Liver (tissue), 9 donors: ENCODE data around the gene POLR2C. TPM values are rescaled to one million over a fixed set of nuclear protein-coding genes. Genes with fewer than 3 reads are reported as not detected.

Experiments
- DNase-seq: peaks from one replicate; pipeline ENCODE4 v3.0.0-alpha.2; 2017; ENCODE audit warnings: low spot score
- H3K27ac ChIP-seq, 2 donors: one replicate each; pipeline ENCODE4 v1.7.0; 2013; ENCODE audit warnings: inconsistent platforms in 2 of 2, low read length in 2 of 2, control low read depth in 1 of 2, low read depth in 1 of 2, mild to moderate bottlenecking in 1 of 2
- H3K27me3 ChIP-seq, 4 donors: one replicate each; pipeline versions ENCODE4 v1.6.1 to v1.7.0; 2013; ENCODE audit warnings: low read length in 3 of 4, inconsistent platforms in 1 of 4, mild to moderate bottlenecking in 1 of 4, moderate library complexity in 1 of 4; ENCODE audit not compliant: control insufficient read depth in 4 of 4, insufficient read depth in 4 of 4
- H3K36me3 ChIP-seq, 4 donors: one replicate each; pipeline versions ENCODE4 v1.6.1 to v1.7.0; 2013; ENCODE audit warnings: low read length in 3 of 4, mild to moderate bottlenecking in 3 of 4, low read depth in 1 of 4, moderate library complexity in 1 of 4; ENCODE audit not compliant: control insufficient read depth in 4 of 4, insufficient read depth in 3 of 4
- H3K4me1 ChIP-seq, 4 donors: one replicate each; pipeline versions ENCODE4 v1.6.1 to v1.7.0; 2013; ENCODE audit warnings: low read length in 3 of 4, mild to moderate bottlenecking in 3 of 4, moderate library complexity in 1 of 4; ENCODE audit not compliant: control insufficient read depth in 4 of 4, insufficient read depth in 4 of 4
- H3K4me3 ChIP-seq, 3 donors: one replicate each; pipeline versions ENCODE4 v1.6.1 to v1.7.0; 2013; ENCODE audit warnings: low read length in 3 of 3, control low read depth in 1 of 3, low read depth in 1 of 3, mild to moderate bottlenecking in 1 of 3
- H3K9ac ChIP-seq, 2 donors: one replicate each; pipeline ENCODE4 v1.7.0; 2013; ENCODE audit warnings: low read length in 2 of 2, mild to moderate bottlenecking in 2 of 2, moderate library complexity in 2 of 2, control low read depth in 1 of 2, low read depth in 1 of 2
- H3K9me3 ChIP-seq, 4 donors: one replicate each; pipeline versions ENCODE4 v1.6.1 to v1.7.0; 2013; ENCODE audit warnings: low read length in 3 of 4; ENCODE audit not compliant: control insufficient read depth in 4 of 4
- FOXA1 ChIP-seq: IDR thresholded peaks from 2 replicates; pipeline ENCODE4 v1.6.1; 2016; ENCODE audit warnings: antibody characterized with exemption
- FOXA2 ChIP-seq: IDR thresholded peaks from 2 replicates; pipeline ENCODE4 v1.6.1; 2016; ENCODE audit warnings: antibody characterized with exemption
- GABPA ChIP-seq, 2 donors: IDR thresholded peaks in 1 of 2; conservative IDR thresholded peaks in 1 of 2; 2 replicates each; pipeline ENCODE4 v1.6.1; 2016; ENCODE audit warnings: antibody characterized with exemption in 2 of 2, mild to moderate bottlenecking in 1 of 2, moderate library complexity in 1 of 2
- HNF4A ChIP-seq, 2 donors: conservative IDR thresholded peaks; 2 replicates each; pipeline ENCODE4 v1.6.1; 2016; ENCODE audit warnings: antibody characterized with exemption in 2 of 2, mild to moderate bottlenecking in 2 of 2
- JUND ChIP-seq, 2 donors: IDR thresholded peaks; 2 replicates each; pipeline ENCODE4 v1.6.1; 2016; ENCODE audit warnings: antibody characterized with exemption in 2 of 2
- NR2F2 ChIP-seq: IDR thresholded peaks from 2 replicates; pipeline ENCODE4 v1.6.1; 2016; ENCODE audit warnings: antibody characterized with exemption
- RAD21 ChIP-seq, 2 donors: IDR thresholded peaks; 2 replicates each; pipeline ENCODE4 v1.6.1; 2016; ENCODE audit warnings: antibody characterized with exemption in 2 of 2, mild to moderate bottlenecking in 2 of 2
- RXRA ChIP-seq, 2 donors: IDR thresholded peaks; 2 replicates each; pipeline ENCODE4 v1.6.1; 2017 to 2018; ENCODE audit warnings: antibody characterized with exemption in 2 of 2, mild to moderate bottlenecking in 1 of 2
- SP1 ChIP-seq: IDR thresholded peaks from 2 replicates; pipeline ENCODE4 v1.6.1; 2018; ENCODE audit warnings: antibody characterized with exemption, mild to moderate bottlenecking
- TAF1 ChIP-seq: conservative IDR thresholded peaks from 2 replicates; pipeline ENCODE4 v1.6.1; 2016; ENCODE audit warnings: antibody characterized with exemption, mild to moderate bottlenecking
- YY1 ChIP-seq: IDR thresholded peaks from 2 replicates; pipeline ENCODE4 v1.6.1; 2016; ENCODE audit warnings: antibody characterized with exemption, mild to moderate bottlenecking
- WGBS: extraction: QIAGEN DNeasy Blood & Tissue Kit; methylation state at CpG from one replicate; pipeline ENCODE4 v1.1.7; 2013; 5-methylcytosine and 5-hydroxymethylcytosine counted together
- polyA plus RNA-seq, 2 donors: library from polyadenylated mRNA; stranded (reverse) in 1 of 2; unstranded in 1 of 2; fragments of 200-250 nt in 1 of 2; fragments of >200 nt in 1 of 2; fragmentation: Nextera tagmentation in 1 of 2; extraction: Ambion mirVana in 1 of 2; gene quantifications; one replicate each; pipeline versions ENCODE4 v1.2.1 to v1.2.3, GENCODE V29; 2013 to 2015
- total RNA-seq, 2 donors: library from RNA; depleted of rRNA; stranded (reverse); fragments of >200 nt; gene quantifications; one replicate each; pipeline ENCODE4 v1.2.3, GENCODE V29; 2014
- TF ChIP-seq, protein P1 (sequence below): fragments of 150-350 bp; IDR thresholded peaks from 2 replicates; pipeline ENCODE4 v1.5.1; 2017; ENCODE audit warnings: improper control_type of control experiment, low read depth, low read length; ENCODE audit not compliant: missing input control
- TF ChIP-seq, protein P2 (sequence below): IDR thresholded peaks from 2 replicates; pipeline ENCODE4 v1.6.1; 2016; ENCODE audit warnings: antibody characterized with exemption
- TF ChIP-seq, protein P3 (sequence below): IDR thresholded peaks from 2 replicates; pipeline ENCODE4 v1.6.1; 2016; ENCODE audit warnings: antibody characterized with exemption
- TF ChIP-seq, protein P4 (sequence below): IDR thresholded peaks from 2 replicates; pipeline ENCODE4 v1.6.1; 2016; ENCODE audit warnings: antibody characterized with exemption
- TF ChIP-seq, protein P5 (sequence below): IDR thresholded peaks from 2 replicates; pipeline ENCODE4 v1.6.1; 2016; ENCODE audit warnings: antibody characterized with exemption, mild to moderate bottlenecking
- donor health status: healthy.
- donor health status: healthy.
- donor health status: healthy.
- donor health status: healthy.
- donor health status: healthy.

POLR2C gene
- total and polyA plus RNA-seq, 4 donors: 25.4 to 68.0 (median 51.3) TPM

DNA sequence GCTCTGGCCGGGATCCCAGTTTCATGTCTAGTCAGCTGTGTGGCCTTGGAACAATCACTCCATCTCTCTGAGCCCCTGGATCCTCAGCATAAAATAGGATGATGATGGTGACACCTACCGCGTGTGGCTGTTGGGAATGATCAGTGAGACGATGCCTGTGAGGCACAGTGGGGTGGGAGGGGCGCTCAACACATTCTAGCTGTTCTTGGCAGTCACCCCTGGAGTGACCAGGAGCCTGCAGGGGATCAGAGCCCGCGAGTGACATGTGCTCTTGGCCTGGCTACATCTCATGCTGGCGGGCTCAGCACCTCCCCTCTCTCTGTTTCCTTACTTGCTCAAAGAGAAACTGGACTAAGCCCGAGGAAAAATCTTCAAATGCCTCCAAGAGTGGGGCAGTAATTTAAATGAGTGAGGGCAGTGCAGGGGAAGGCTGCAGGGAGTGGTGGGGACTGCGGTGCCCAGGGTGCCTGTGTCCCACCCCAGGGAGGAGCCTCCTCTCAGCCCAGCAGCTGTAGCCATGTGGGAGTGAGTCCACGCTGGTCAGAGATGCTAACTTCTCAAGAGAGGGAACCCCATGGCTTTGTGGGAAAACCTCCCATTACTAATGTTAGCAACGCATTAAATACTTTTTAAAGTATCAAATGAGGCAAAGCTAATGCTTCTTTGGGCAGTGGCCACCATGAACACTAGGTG lies 46.9 kb downstream of the POLR2C start:
- 88% methylated on average over 12 of the region's 12 CpGs for WGBS
- TF ChIP-seq FOXA2 (no peak), HNF4A (conservative IDR thresholded peaks at IDR 0.05) (no peak), SP1 (no peak), TAF1 (no peak), NR2F2 (no peak), FOXA1 (no peak), YY1 (no peak), RXRA (IDR thresholded peaks at IDR 0.05) (no peak), GABPA (IDR thresholded peaks at IDR 0.05 in 1 of 2, conservative IDR thresholded peaks at IDR 0.05 in 1 of 2) (no peak), RAD21 (IDR thresholded peaks at IDR 0.05) (no peak)
- TF ChIP-seq, protein P1, sequence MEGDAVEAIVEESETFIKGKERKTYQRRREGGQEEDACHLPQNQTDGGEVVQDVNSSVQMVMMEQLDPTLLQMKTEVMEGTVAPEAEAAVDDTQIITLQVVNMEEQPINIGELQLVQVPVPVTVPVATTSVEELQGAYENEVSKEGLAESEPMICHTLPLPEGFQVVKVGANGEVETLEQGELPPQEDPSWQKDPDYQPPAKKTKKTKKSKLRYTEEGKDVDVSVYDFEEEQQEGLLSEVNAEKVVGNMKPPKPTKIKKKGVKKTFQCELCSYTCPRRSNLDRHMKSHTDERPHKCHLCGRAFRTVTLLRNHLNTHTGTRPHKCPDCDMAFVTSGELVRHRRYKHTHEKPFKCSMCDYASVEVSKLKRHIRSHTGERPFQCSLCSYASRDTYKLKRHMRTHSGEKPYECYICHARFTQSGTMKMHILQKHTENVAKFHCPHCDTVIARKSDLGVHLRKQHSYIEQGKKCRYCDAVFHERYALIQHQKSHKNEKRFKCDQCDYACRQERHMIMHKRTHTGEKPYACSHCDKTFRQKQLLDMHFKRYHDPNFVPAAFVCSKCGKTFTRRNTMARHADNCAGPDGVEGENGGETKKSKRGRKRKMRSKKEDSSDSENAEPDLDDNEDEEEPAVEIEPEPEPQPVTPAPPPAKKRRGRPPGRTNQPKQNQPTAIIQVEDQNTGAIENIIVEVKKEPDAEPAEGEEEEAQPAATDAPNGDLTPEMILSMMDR: no peak
- TF ChIP-seq, protein P2, sequence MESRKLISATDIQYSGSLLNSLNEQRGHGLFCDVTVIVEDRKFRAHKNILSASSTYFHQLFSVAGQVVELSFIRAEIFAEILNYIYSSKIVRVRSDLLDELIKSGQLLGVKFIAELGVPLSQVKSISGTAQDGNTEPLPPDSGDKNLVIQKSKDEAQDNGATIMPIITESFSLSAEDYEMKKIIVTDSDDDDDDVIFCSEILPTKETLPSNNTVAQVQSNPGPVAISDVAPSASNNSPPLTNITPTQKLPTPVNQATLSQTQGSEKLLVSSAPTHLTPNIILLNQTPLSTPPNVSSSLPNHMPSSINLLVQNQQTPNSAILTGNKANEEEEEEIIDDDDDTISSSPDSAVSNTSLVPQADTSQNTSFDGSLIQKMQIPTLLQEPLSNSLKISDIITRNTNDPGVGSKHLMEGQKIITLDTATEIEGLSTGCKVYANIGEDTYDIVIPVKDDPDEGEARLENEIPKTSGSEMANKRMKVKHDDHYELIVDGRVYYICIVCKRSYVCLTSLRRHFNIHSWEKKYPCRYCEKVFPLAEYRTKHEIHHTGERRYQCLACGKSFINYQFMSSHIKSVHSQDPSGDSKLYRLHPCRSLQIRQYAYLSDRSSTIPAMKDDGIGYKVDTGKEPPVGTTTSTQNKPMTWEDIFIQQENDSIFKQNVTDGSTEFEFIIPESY: no peak
- TF ChIP-seq, protein P3, sequence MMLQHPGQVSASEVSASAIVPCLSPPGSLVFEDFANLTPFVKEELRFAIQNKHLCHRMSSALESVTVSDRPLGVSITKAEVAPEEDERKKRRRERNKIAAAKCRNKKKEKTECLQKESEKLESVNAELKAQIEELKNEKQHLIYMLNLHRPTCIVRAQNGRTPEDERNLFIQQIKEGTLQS: no peak
- TF ChIP-seq, protein P4, sequence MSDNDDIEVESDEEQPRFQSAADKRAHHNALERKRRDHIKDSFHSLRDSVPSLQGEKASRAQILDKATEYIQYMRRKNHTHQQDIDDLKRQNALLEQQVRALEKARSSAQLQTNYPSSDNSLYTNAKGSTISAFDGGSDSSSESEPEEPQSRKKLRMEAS: no peak
- no peak for DNase-seq

DNA sequence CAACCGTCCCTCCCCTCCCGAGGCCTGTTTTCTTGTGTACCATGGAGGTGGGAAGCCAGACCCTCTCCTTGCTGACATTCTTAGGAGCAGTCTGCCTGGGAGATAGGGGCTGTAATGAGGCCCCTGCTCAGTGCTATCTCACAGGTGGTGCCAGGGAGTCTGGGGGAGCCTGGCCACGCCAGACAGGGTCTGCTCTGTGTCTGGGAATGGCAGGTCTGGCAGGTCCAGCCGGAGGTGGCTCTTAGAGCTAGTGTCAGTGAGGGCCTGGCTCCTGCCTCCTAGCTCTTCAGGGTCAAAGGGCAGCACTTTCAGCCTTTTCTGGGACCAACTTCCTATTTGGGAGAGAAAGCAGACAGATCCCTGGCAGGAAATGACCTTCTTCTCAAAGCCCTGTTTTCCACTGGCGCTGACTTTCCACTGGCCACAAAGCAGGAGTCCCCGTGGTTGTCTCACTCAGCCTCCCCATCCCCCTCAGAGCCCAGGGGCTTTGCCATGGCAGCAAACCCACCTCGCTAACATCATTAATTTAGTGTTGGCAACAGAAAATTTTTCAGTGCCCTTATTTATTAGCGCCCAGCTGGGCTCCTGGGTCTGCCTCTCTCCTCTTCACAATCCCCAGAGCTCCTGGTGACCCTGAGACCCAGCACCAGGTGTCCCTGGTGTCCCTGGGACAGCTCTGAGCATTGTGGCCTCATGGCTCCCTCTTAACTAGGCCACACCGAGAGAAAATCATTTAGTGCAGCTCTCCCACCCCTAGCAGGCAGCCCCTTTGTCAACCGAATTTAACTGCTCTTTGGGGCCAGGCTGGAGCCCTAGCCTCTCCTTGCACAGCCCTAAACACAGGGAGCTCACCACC lies 47.8 kb downstream of the POLR2C start:
- Histone ChIP-seq H3K27ac (no peak overlapping the region), H3K36me3 (no peaks in the 10 kb centered on the region), H3K4me3 (no peak overlapping the region), H3K9me3 (no peaks in the 10 kb centered on the region), H3K9ac (no peak overlapping the region), H3K27me3 (no peaks in the 10 kb centered on the region), H3K4me1 (no peaks in the 10 kb centered on the region)
- TF ChIP-seq, protein P5, sequence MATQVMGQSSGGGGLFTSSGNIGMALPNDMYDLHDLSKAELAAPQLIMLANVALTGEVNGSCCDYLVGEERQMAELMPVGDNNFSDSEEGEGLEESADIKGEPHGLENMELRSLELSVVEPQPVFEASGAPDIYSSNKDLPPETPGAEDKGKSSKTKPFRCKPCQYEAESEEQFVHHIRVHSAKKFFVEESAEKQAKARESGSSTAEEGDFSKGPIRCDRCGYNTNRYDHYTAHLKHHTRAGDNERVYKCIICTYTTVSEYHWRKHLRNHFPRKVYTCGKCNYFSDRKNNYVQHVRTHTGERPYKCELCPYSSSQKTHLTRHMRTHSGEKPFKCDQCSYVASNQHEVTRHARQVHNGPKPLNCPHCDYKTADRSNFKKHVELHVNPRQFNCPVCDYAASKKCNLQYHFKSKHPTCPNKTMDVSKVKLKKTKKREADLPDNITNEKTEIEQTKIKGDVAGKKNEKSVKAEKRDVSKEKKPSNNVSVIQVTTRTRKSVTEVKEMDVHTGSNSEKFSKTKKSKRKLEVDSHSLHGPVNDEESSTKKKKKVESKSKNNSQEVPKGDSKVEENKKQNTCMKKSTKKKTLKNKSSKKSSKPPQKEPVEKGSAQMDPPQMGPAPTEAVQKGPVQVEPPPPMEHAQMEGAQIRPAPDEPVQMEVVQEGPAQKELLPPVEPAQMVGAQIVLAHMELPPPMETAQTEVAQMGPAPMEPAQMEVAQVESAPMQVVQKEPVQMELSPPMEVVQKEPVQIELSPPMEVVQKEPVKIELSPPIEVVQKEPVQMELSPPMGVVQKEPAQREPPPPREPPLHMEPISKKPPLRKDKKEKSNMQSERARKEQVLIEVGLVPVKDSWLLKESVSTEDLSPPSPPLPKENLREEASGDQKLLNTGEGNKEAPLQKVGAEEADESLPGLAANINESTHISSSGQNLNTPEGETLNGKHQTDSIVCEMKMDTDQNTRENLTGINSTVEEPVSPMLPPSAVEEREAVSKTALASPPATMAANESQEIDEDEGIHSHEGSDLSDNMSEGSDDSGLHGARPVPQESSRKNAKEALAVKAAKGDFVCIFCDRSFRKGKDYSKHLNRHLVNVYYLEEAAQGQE: no peak
- TF ChIP-seq NR2F2: peak; percentile 94
- TF ChIP-seq GABPA (IDR thresholded peaks at IDR 0.05 in 1 of 2, conservative IDR thresholded peaks at IDR 0.05 in 1 of 2): no peak
- no peak for TF ChIP-seq JUND (IDR thresholded peaks at IDR 0.05)
- TF ChIP-seq, protein P2: no peak
- no peak for TF ChIP-seq FOXA2
- DNase-seq: no peak
- WGBS: 77% methylated on average over 10 of the region's 10 CpGs

More for the DNA sequence above, 46.9 kb downstream of the POLR2C start:
- Histone ChIP-seq H3K4me1 (no peaks in the 10 kb centered on the region), H3K36me3 (no peaks in the 10 kb centered on the region), H3K27me3 (no peaks in the 10 kb centered on the region), H3K9me3 (no peaks in the 10 kb centered on the region), H3K27ac (no peak overlapping the region), H3K9ac (no peak overlapping the region), H3K4me3 (no peak overlapping the region)
